ENCODE results near the gene EEPD1.

Gene EEPD1

DNA sequence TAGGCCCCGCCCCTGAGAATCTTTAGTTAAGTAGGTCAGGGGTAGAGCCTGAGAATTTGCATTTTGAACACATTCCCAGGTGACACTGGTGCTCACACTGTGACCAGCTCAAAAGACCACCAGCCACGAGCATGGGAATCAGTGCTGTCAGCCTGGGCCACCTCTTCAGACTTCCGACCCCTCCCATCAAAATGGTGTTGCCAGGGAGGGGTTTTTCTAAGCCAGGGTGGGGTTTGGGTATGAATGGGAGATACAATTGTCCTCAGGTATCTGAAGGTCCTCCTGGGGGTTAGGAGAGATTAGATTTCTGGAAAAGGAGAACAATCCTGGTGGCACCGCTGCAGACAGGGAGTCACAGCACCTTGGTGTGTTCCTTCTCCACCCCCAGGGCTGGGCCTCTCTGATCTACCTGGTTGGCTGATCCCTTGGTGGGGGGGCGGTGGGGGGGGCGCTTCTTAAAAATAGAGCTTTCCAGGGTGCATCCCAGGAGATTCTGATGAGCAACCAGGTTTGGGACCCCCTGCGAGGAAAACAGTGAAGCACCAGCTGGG lies 125.1 kb downstream of the EEPD1 start:
- CTCF ChIA-PET: interaction anchor here (1.0 kb wide), 1 partner anchor 10 kb away, joined by 5 read pairs; no protein-coding TSS in a partner anchor
- H3K4me1 ChIP-seq (ENCODE audit: control insufficient read depth, insufficient read depth, low read length): peaks cover 28% of the 10 kb centered on the region

GRCh38 chr7:36278620-36279172 lies 125.6 kb downstream of the EEPD1 start:
- 0 out of 2 replicates have a peak overlapping the region, but pooled peaks have one; percentile 24 for H3K27ac ChIP-seq (ENCODE audit: extremely low read depth, low read depth, low read length)
- H3K4me3 ChIP-seq (ENCODE audit: low read depth, low read length): no peak overlapping the region
- ChIA-PET CTCF (interaction anchor here (1.0 kb wide), 1 partner anchor 10 kb away, joined by 5 read pairs; no protein-coding TSS in a partner anchor), POLR2A (no interaction called here)
- TF ChIP-seq ZNF600 (tag by site-specific recombination; IDR thresholded peaks at IDR 0.05) (peak; percentile 28; the same call in 1 of the 2 replicates), ZNF610 (tag by site-specific recombination; IDR thresholded peaks at IDR 0.05; ENCODE audit: borderline replicate concordance) (no peak), GLIS1 (tag by site-specific recombination; IDR thresholded peaks at IDR 0.05) (peak; percentile 2)
- H3K36me3 ChIP-seq (ENCODE audit: control insufficient read depth in 2 of 2, insufficient read depth in 1 of 2, low read length in 2 of 2): no peaks in the 10 kb centered on the region
- H3K9me3 ChIP-seq (ENCODE audit: control insufficient read depth, insufficient read depth, low read depth, low read length): no peaks in the 10 kb centered on the region
- H3K4me1 ChIP-seq (ENCODE audit: control insufficient read depth, insufficient read depth, low read length): peaks cover 28% of the 10 kb centered on the region

More for the DNA sequence above, 125.1 kb downstream of the EEPD1 start:
- TF ChIP-seq, protein P1, sequence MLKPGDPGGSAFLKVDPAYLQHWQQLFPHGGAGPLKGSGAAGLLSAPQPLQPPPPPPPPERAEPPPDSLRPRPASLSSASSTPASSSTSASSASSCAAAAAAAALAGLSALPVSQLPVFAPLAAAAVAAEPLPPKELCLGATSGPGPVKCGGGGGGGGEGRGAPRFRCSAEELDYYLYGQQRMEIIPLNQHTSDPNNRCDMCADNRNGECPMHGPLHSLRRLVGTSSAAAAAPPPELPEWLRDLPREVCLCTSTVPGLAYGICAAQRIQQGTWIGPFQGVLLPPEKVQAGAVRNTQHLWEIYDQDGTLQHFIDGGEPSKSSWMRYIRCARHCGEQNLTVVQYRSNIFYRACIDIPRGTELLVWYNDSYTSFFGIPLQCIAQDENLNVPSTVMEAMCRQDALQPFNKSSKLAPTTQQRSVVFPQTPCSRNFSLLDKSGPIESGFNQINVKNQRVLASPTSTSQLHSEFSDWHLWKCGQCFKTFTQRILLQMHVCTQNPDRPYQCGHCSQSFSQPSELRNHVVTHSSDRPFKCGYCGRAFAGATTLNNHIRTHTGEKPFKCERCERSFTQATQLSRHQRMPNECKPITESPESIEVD (tag by site-specific recombination; IDR thresholded peaks at IDR 0.05): no peak
- TF ChIP-seq ZNF223 (tag by site-specific recombination; IDR thresholded peaks at IDR 0.05) (no peak), ZNF654 (tag by site-specific recombination; IDR thresholded peaks at IDR 0.05; ENCODE audit: low read depth) (no peak), SCRT2 (tag by site-specific recombination; IDR thresholded peaks at IDR 0.05) (no peak), ZBTB17 (tag by site-specific recombination; IDR thresholded peaks at IDR 0.05) (no peak), ZIC2 (tag by site-specific recombination; IDR thresholded peaks at IDR 0.05) (peak; percentile 73), ZNF37A (tag by site-specific recombination; IDR thresholded peaks at IDR 0.05) (no peak), ZNF777 (tag by site-specific recombination; IDR thresholded peaks at IDR 0.05; ENCODE audit: borderline replicate concordance) (no peak), GLIS1 (tag by site-specific recombination; IDR thresholded peaks at IDR 0.05) (peak; percentile 75)
- TF ChIP-seq, protein P2, sequence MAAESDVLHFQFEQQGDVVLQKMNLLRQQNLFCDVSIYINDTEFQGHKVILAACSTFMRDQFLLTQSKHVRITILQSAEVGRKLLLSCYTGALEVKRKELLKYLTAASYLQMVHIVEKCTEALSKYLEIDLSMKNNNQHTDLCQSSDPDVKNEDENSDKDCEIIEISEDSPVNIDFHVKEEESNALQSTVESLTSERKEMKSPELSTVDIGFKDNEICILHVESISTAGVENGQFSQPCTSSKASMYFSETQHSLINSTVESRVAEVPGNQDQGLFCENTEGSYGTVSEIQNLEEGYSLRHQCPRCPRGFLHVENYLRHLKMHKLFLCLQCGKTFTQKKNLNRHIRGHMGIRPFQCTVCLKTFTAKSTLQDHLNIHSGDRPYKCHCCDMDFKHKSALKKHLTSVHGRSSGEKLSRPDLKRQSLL (tag by site-specific recombination; IDR thresholded peaks at IDR 0.05): no peak
- POLR2A ChIA-PET: no interaction called here
- Histone ChIP-seq H3K9me3 (ENCODE audit: control insufficient read depth, insufficient read depth, low read depth, low read length) (no peaks in the 10 kb centered on the region), H3K4me3 (ENCODE audit: low read depth, low read length) (no peak overlapping the region), H3K27ac (ENCODE audit: extremely low read depth, low read depth, low read length) (0 out of 2 replicates have a peak overlapping the region, but pooled peaks have one; percentile 24), H3K36me3 (ENCODE audit: control insufficient read depth in 2 of 2, insufficient read depth in 1 of 2, low read length in 2 of 2) (no peaks in the 10 kb centered on the region)

DNA sequence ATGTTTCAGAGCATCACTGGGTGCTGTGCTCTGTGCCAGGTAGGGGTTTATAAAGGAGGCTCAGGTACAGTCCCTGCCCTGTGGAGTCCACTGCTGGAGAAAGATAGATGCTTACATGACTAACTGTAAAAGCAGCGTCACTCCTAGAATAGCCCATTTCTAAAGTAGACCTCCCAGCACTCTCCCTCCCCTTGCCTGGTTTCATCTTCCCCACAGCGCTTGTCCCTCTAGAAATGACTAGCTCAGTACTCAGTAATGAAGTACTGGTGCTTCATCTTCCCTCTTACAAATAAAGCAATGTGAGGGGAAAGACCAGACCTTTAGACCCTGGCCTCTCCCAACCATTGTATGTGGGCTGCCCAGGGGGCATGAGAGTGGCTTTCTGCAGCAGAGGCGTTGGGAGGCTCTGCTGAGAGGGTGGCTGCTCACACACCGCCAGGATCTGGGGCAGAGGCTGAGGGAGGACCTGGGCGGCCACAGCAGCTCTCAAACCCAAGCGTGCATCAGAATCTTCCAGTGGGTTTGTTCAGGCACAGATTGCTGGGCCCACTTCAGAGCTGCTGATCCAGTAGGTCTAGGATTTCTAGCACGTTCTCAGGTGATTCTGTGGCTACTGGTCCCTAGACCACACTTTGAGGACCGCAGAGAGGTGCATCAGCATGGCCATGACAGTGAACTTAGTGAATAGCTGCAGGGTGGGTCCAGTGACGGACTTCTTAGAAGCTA lies 126.3 kb downstream of the EEPD1 start:
- peak overlapping the region; percentile 11; the same call in 1 of the 2 replicates for H3K27ac ChIP-seq (ENCODE audit: extremely low read depth, low read depth, low read length)
- no peaks in the 10 kb centered on the region for H3K36me3 ChIP-seq (ENCODE audit: control insufficient read depth in 2 of 2, insufficient read depth in 1 of 2, low read length in 2 of 2)
- no peaks in the 10 kb centered on the region for H3K9me3 ChIP-seq (ENCODE audit: control insufficient read depth, insufficient read depth, low read depth, low read length)
- TF ChIP-seq ZNF600 (tag by site-specific recombination; IDR thresholded peaks at IDR 0.05) (no peak), ZFP3 (tag by site-specific recombination; IDR thresholded peaks at IDR 0.05; ENCODE audit: low read depth) (no peak), ZNF16 (tag by site-specific recombination; IDR thresholded peaks at IDR 0.05; ENCODE audit: low read depth) (no peak), ZBTB20 (tag by site-specific recombination; IDR thresholded peaks at IDR 0.05) (no peak), GFI1B (tag by site-specific recombination; IDR thresholded peaks at IDR 0.05) (no peak), ZSCAN23 (tag by site-specific recombination; IDR thresholded peaks at IDR 0.05) (no peak), ZNF221 (tag by site-specific recombination; IDR thresholded peaks at IDR 0.05; ENCODE audit: borderline replicate concordance) (no peak), PRDM10 (tag by site-specific recombination; IDR thresholded peaks at IDR 0.05) (0 out of 2 replicates have a peak, but pooled peaks have one; percentile 13), KLF8 (tag by site-specific recombination; IDR thresholded peaks at IDR 0.05) (no peak), GLIS1 (tag by site-specific recombination; IDR thresholded peaks at IDR 0.05) (peak; percentile 36; the same call in 1 of the 2 replicates)
- TF ChIP-seq, protein P3, sequence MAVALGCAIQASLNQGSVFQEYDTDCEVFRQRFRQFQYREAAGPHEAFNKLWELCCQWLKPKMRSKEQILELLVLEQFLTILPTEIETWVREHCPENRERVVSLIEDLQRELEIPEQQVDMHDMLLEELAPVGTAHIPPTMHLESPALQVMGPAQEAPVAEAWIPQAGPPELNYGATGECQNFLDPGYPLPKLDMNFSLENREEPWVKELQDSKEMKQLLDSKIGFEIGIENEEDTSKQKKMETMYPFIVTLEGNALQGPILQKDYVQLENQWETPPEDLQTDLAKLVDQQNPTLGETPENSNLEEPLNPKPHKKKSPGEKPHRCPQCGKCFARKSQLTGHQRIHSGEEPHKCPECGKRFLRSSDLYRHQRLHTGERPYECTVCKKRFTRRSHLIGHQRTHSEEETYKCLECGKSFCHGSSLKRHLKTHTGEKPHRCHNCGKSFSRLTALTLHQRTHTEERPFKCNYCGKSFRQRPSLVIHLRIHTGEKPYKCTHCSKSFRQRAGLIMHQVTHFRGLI (tag by site-specific recombination; IDR thresholded peaks at IDR 0.05): no peak
- ChIA-PET CTCF (interaction anchor here (0.5 to 1.0 kb wide), 2 partner anchors 18 to 294 kb away, joined by 3 read pairs; no protein-coding TSS in a partner anchor), POLR2A (no interaction called here)
- H3K4me1 ChIP-seq (ENCODE audit: control insufficient read depth, insufficient read depth, low read length): peaks cover 28% of the 10 kb centered on the region
- H3K4me3 ChIP-seq (ENCODE audit: low read depth, low read length): no peak overlapping the region
